Measurements from ENCODE around the gene C12orf54.
"Not testable (repeated sequence)": the region's sequence is repeated elsewhere in the genome, so short reads cannot be mapped to it uniquely, and the experiment has no call there.

C12orf54 gene

GRCh38 chr12:48489012-48489411, 6.7 kb downstream of the C12orf54 start:
- Mint-ChIP-seq H3K27me3 (ENCODE audit: low read depth, poor library complexity) (peaks cover 47% of the 10 kb centered on the region), H3K36me3 (ENCODE audit: low read depth) (no peaks in the 10 kb centered on the region), H3K4me1 (no peaks in the 10 kb centered on the region), H3K9me3 (peaks cover 4% of the 10 kb centered on the region), H3K27ac (no peak overlapping the region), H3K4me3 (no peak overlapping the region)
- no peak for DNase-seq
- TF ChIP-seq, protein P1, sequence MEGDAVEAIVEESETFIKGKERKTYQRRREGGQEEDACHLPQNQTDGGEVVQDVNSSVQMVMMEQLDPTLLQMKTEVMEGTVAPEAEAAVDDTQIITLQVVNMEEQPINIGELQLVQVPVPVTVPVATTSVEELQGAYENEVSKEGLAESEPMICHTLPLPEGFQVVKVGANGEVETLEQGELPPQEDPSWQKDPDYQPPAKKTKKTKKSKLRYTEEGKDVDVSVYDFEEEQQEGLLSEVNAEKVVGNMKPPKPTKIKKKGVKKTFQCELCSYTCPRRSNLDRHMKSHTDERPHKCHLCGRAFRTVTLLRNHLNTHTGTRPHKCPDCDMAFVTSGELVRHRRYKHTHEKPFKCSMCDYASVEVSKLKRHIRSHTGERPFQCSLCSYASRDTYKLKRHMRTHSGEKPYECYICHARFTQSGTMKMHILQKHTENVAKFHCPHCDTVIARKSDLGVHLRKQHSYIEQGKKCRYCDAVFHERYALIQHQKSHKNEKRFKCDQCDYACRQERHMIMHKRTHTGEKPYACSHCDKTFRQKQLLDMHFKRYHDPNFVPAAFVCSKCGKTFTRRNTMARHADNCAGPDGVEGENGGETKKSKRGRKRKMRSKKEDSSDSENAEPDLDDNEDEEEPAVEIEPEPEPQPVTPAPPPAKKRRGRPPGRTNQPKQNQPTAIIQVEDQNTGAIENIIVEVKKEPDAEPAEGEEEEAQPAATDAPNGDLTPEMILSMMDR (IDR thresholded peaks at IDR 0.05) = no peak

DNA sequence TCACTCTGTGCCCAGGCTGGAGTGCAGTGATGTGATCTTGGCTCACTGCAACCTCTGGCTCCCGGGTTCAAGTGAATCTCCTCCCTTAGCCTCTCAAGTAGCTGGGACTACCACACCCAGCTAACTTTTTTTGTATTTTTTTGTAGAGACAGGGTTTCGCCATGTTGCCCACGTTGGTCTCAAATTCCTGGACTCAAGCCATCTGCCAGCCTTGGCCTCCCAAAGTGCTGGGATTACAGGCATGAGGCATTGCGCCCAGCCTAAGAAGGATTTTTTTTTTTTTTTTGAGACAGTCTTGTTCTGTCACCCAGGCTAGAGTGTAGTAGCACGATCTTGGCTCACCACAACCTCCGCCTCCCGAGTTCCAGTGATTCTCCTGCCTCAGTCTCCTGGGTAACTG, 7.2 kb downstream of the C12orf54 start:
- not testable (repeated sequence) for H3K27ac Mint-ChIP-seq; H3K4me1 Mint-ChIP-seq; DNase-seq; H3K36me3 Mint-ChIP-seq (ENCODE audit: low read depth); H3K4me3 Mint-ChIP-seq; H3K9me3 Mint-ChIP-seq
- H3K27me3 Mint-ChIP-seq (ENCODE audit: low read depth, poor library complexity) = peaks cover 45% of the 10 kb centered on the region

- H3K9me3 Mint-ChIP-seq = peaks cover 27% of the 10 kb centered on the region
- not testable (repeated sequence) for H3K4me1 Mint-ChIP-seq; H3K36me3 Mint-ChIP-seq (ENCODE audit: low read depth); H3K27ac Mint-ChIP-seq; H3K4me3 Mint-ChIP-seq; DNase-seq
- H3K27me3 Mint-ChIP-seq (ENCODE audit: low read depth, poor library complexity) = peaks cover 25% of the 10 kb centered on the region
Measured at GRCh38 chr12:48500281-48500680, 18.0 kb downstream of the C12orf54 start.

GRCh38 chr12:48506836-48507235, 24.5 kb downstream of the C12orf54 start:
- DNase-seq; H3K27ac Mint-ChIP-seq; H3K4me3 Mint-ChIP-seq; H3K36me3 Mint-ChIP-seq (ENCODE audit: low read depth); H3K4me1 Mint-ChIP-seq: not testable (repeated sequence)
- peaks cover 28% of the 10 kb centered on the region for H3K9me3 Mint-ChIP-seq
- H3K27me3 Mint-ChIP-seq (ENCODE audit: low read depth, poor library complexity) = peaks cover 16% of the 10 kb centered on the region

DNA sequence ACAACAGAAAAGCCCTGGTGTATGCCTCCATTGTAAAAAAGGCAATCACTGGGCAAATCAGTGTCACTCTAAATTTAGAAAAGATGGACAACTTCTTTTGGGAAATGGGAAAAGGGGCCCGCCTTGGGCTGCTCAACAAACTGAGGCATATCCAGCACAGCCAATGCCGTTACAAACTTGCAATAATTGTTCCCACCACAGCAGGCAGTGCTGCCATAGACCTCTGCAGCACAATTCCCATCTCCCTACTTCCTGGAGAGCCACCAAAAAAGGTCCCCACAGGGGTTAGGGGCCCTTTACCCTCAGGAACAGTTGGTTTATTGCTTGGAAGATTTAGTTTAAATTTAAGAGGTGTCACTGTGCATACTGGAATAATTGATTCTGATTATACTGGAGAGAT, 26.7 kb downstream of the C12orf54 start:
- Mint-ChIP-seq H3K27ac (no peak overlapping the region), H3K27me3 (ENCODE audit: low read depth, poor library complexity) (peaks cover 16% of the 10 kb centered on the region), H3K36me3 (ENCODE audit: low read depth) (no peaks in the 10 kb centered on the region), H3K9me3 (peaks cover 33% of the 10 kb centered on the region), H3K4me1 (no peaks in the 10 kb centered on the region), H3K4me3 (no peak overlapping the region)
- TF ChIP-seq, protein P1 (IDR thresholded peaks at IDR 0.05) = no peak
- no peak for DNase-seq

DNA sequence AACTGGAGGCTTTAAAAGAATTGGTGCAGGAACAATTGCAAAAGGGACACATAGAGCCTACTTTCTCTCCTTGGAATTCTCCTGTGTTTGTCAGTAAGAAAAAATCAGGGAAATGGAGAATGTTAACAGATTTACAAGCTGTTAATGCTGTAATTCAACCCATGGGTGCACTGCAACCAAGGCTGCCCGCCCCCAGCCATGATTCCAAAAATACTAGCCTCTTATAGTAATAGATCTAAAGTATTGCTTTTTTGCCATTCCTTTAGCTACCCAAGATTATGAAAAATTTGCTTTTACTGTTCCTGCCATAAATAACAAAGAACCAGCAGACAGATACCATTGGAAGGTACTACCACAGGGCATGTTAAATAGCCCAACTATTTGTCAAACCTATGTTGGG, 27.8 kb downstream of the C12orf54 start:
- peaks cover 9% of the 10 kb centered on the region for H3K27me3 Mint-ChIP-seq (ENCODE audit: low read depth, poor library complexity)
- H3K4me3 Mint-ChIP-seq = no peak overlapping the region
- TF ChIP-seq, protein P1 (IDR thresholded peaks at IDR 0.05) = no peak
- no peak overlapping the region for H3K27ac Mint-ChIP-seq
- no peaks in the 10 kb centered on the region for H3K4me1 Mint-ChIP-seq
- H3K9me3 Mint-ChIP-seq = peaks cover 39% of the 10 kb centered on the region
- no peak for DNase-seq
- no peaks in the 10 kb centered on the region for H3K36me3 Mint-ChIP-seq (ENCODE audit: low read depth)

GRCh38 chr12:48512855-48513254, 30.6 kb downstream of the C12orf54 start:
- no peak for DNase-seq
- Mint-ChIP-seq H3K4me1 (no peaks in the 10 kb centered on the region), H3K27me3 (ENCODE audit: low read depth, poor library complexity) (peaks cover 7% of the 10 kb centered on the region), H3K27ac (no peak overlapping the region), H3K4me3 (no peak overlapping the region), H3K36me3 (ENCODE audit: low read depth) (no peaks in the 10 kb centered on the region), H3K9me3 (peaks cover 40% of the 10 kb centered on the region)
- TF ChIP-seq, protein P1 (IDR thresholded peaks at IDR 0.05) = no peak
